ENCODE results near the gene GAGE12J. TPM values are rescaled to one million over a fixed set of nuclear protein-coding genes. Genes with fewer than 3 reads are reported as not detected.
"Not testable (repeated sequence)": the region's sequence is repeated elsewhere in the genome, so short reads cannot be mapped to it uniquely, and the experiment has no call there.

The GAGE12J gene
- total RNA-seq = not detected

- DNase-seq = not testable (repeated sequence)
Measured at GRCh38 chrX:49321737-49322136, at the start of gene GAGE12J. GAGE12J (plus strand) TSS chrX:49322037; CDS start chrX:49323194, 1,157 bp downstream.

GRCh38 chrX:49272421-49272820, 49.4 kb upstream of the GAGE12J start:
- no peak for DNase-seq

- peak; percentile 23 for DNase-seq
Measured at GRCh38 chrX:49273181-49273727, 48.6 kb upstream of the GAGE12J start.

- DNase-seq = no peak
Measured at GRCh38 chrX:49276207-49276606, 45.6 kb upstream of the GAGE12J start.

GRCh38 chrX:49276671-49277534, 44.9 kb upstream of the GAGE12J start:
- no peak for DNase-seq

- no peak for DNase-seq
Measured at GRCh38 chrX:49277535-49277830, 44.4 kb upstream of the GAGE12J start.

- DNase-seq = no peak
Measured at GRCh38 chrX:49278081-49278480, 43.8 kb upstream of the GAGE12J start.

GRCh38 chrX:49282647-49283011, 39.2 kb upstream of the GAGE12J start:
- no peak for DNase-seq

GRCh38 chrX:49284212-49284611, 37.6 kb upstream of the GAGE12J start:
- no peak for DNase-seq

- no peak for DNase-seq
Measured at GRCh38 chrX:49286136-49286535, 35.7 kb upstream of the GAGE12J start.

- DNase-seq = no peak
Measured at GRCh38 chrX:49286581-49286980, 35.3 kb upstream of the GAGE12J start.

GRCh38 chrX:49287665-49288064, 34.2 kb upstream of the GAGE12J start:
- no peak for DNase-seq

GRCh38 chrX:49290215-49290614, 31.6 kb upstream of the GAGE12J start:
- no peak for DNase-seq

- DNase-seq = peak; percentile 58
Measured at GRCh38 chrX:49291615-49292337, 30.1 kb upstream of the GAGE12J start.

- DNase-seq = no peak
Measured at GRCh38 chrX:49292400-49293362, 29.2 kb upstream of the GAGE12J start.

- not testable (repeated sequence) for DNase-seq
Measured at GRCh38 chrX:49299293-49299692, 22.5 kb upstream of the GAGE12J start.

- no peak for DNase-seq
Measured at GRCh38 chrX:49300703-49301102, 21.1 kb upstream of the GAGE12J start.

GRCh38 chrX:49303346-49303745, 18.5 kb upstream of the GAGE12J start, which contains the start of gene GAGE10:
GAGE10 (plus strand) TSS chrX:49303646; CDS start chrX:49304860, 1,214 bp downstream.
- no peak for DNase-seq

GRCh38 chrX:49307775-49308174, 14.1 kb upstream of the GAGE12J start:
- not testable (repeated sequence) for DNase-seq

- no peak for DNase-seq
Measured at GRCh38 chrX:49308604-49309269, 13.1 kb upstream of the GAGE12J start.

- no peak for DNase-seq
Measured at GRCh38 chrX:49309401-49309981, 12.3 kb upstream of the GAGE12J start.

- no peak for DNase-seq
Measured at GRCh38 chrX:49310371-49310770, 11.5 kb upstream of the GAGE12J start.

All from effector CD4-positive, alpha-beta T cell (primary cell).